ENCODE measurements around the gene IL9.
"Not testable (repeated sequence)": the region's sequence is repeated elsewhere in the genome, so short reads cannot be mapped to it uniquely, and the experiment has no call there.

DNA sequence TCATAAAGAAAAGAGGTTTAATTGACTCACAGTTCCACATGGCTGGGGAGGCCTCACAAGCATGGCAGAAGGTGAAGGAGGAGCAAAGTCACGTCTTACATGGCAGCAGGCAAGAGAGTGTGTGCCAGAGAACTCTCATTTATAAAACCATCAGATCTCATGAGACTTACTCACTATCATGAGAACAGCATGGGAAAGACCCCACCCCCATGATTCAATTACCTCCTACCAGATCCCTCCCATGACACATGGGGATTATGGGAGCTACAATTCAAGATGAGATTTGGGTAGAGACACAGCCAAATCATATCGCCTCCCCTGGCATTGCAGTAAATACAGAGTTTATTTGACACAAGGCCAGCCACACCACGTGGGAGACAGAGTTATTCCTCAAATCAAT, 36.5 kb downstream of the IL9 start:
- TF ChIP-seq, protein P1, sequence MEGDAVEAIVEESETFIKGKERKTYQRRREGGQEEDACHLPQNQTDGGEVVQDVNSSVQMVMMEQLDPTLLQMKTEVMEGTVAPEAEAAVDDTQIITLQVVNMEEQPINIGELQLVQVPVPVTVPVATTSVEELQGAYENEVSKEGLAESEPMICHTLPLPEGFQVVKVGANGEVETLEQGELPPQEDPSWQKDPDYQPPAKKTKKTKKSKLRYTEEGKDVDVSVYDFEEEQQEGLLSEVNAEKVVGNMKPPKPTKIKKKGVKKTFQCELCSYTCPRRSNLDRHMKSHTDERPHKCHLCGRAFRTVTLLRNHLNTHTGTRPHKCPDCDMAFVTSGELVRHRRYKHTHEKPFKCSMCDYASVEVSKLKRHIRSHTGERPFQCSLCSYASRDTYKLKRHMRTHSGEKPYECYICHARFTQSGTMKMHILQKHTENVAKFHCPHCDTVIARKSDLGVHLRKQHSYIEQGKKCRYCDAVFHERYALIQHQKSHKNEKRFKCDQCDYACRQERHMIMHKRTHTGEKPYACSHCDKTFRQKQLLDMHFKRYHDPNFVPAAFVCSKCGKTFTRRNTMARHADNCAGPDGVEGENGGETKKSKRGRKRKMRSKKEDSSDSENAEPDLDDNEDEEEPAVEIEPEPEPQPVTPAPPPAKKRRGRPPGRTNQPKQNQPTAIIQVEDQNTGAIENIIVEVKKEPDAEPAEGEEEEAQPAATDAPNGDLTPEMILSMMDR (IDR thresholded peaks at IDR 0.05) = not testable (repeated sequence)
- TF ChIP-seq POLR2A (IDR thresholded peaks at IDR 0.05) = not testable (repeated sequence)
